D721Med (cell line): ENCODE results near the gene HEATR5A.
"Not testable (repeated sequence)": the region's sequence is repeated elsewhere in the genome, so short reads cannot be mapped to it uniquely, and the experiment has no call there.

Source experiments
- DNase-seq: peaks from one replicate; pipeline ENCODE4 v3.0.0; 2011; ENCODE audit warnings: low spot score; ENCODE audit not compliant: insufficient read length
- FAIRE-seq: peaks from 2 replicates; lab custom pipeline; 2011; peaks lifted over from hg19 to GRCh38; lab: Jason Lieb, UNC
- CTCF ChIP-seq: IDR thresholded peaks from 2 replicates; pipeline ENCODE4 v1.5.1; 2012; ENCODE audit warnings: mild to moderate bottlenecking, control low read depth; ENCODE audit not compliant: insufficient read depth; ENCODE audit errors: missing control alignments

HEATR5A gene

GRCh38 chr14:31449971-31450610, 29.7 kb upstream of the HEATR5A start:
- peak; percentile 64 for TF ChIP-seq CTCF
- FAIRE-seq (peak; percentile 80), DNase-seq (no peak)

- DNase-seq (no peak), FAIRE-seq (no peak)
- TF ChIP-seq CTCF, result no peak
Observed at GRCh38 chr14:31449136-31449535, 28.8 kb upstream of the HEATR5A start.

GRCh38 chr14:31445703-31446102, 25.4 kb upstream of the HEATR5A start:
- DNase-seq (no peak), FAIRE-seq (no peak)
- TF ChIP-seq CTCF, result no peak

GRCh38 chr14:31442284-31442683, 21.9 kb upstream of the HEATR5A start:
- DNase-seq, result no peak
- no peak for FAIRE-seq
- no peak for TF ChIP-seq CTCF

- TF ChIP-seq CTCF, result no peak
- DNase-seq (no peak), FAIRE-seq (no peak)
Observed at GRCh38 chr14:31441273-31442111, 21.1 kb upstream of the HEATR5A start.

- no peak for DNase-seq
- TF ChIP-seq CTCF, result no peak
- no peak for FAIRE-seq
Observed at GRCh38 chr14:31440280-31440679, 19.9 kb upstream of the HEATR5A start.

- FAIRE-seq, result no peak
Observed at GRCh38 chr14:31439561-31439960, 19.2 kb upstream of the HEATR5A start.

GRCh38 chr14:31437045-31437691, 16.8 kb upstream of the HEATR5A start:
- FAIRE-seq, result not testable (repeated sequence)

More at GRCh38 chr14:31439561-31439960, 19.2 kb upstream of the HEATR5A start:
- DNase-seq, result no peak
- no peak for TF ChIP-seq CTCF

More at GRCh38 chr14:31437045-31437691, 16.8 kb upstream of the HEATR5A start:
- not testable (repeated sequence) for DNase-seq
